GM18873 (cell line): Measurements from ENCODE around the gene BPNT1.

Experiments
- ATAC-seq: cut with Tn5 transposase; IDR thresholded peaks from one replicate; pipeline ENCODE4 v1.9.1; 2021; ENCODE audit warnings: mild to moderate bottlenecking, moderate library complexity, moderate number of reproducible peaks; ENCODE audit not compliant: unreplicated experiment, low FRiP score

BPNT1 gene

GRCh38 chr1:220012259-220012658 is 77.3 kb downstream of the BPNT1 start:
- no peak for ATAC-seq

DNA sequence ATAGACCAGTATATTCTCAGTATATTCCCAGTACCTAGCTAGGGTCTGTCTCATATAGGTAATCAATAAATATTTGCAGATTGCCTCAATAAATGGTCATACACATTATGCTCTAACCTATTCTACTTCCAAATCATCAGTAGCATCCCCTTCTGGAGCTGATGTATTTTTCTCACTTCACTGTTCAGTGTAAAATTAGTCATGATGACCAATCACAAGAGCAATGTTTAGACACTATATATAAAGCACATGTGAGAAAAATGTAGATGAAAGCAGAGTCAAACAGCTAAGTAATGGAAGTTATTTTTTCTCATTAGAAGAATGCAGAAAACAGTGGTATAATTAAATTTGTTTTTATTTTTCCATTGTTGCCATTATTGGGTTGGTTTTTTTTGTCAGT is 78.0 kb downstream of the BPNT1 start:
- ATAC-seq = no peak
